ENCODE data around the gene TMA7B. TPM values are rescaled to one million over a fixed set of nuclear protein-coding genes. Genes with fewer than 3 reads are reported as not detected.
A peak's percentile ranks its signal among the peaks of the same experiment; 100 is the strongest.

The TMA7B gene
- total RNA-seq, 1 donor from 2014 or later = not detected

DNA sequence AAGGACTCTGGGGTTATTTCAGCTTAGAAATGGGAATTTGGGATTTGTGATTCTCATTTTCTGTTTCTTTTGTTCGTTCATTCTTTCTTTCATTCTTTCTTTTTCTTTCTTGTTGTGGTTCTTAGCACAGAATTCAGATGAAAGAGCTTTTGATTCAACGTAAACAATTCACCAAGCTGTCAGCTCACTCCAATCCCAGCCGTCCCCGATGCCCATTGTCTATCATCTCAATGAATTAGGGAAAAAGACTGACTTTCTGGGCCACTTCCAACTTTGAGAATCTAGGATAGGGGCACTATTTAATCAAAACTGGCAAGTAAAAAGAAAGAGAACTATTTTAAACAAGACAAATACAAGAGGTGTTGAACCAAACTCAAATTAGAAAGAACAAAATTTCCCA is 25.1 kb upstream of the TMA7B start:
- DNase-seq (ENCODE audit: low read depth) (no peak), FAIRE-seq (no peak)
- H3K4me3 ChIP-seq (ENCODE audit: low read depth, low read length) = no peak overlapping the region
- no peaks in the 10 kb centered on the region for H3K36me3 ChIP-seq (ENCODE audit: control insufficient read depth, insufficient read depth, low read length)
- peaks cover 7% of the 10 kb centered on the region for H3K27me3 ChIP-seq (ENCODE audit: control insufficient read depth, insufficient read depth, low read length)
- TF ChIP-seq CTCF (IDR thresholded peaks at IDR 0.05; ENCODE audit: insufficient read depth, low read length, severe bottlenecking) = no peak

- H3K27me3 ChIP-seq (ENCODE audit: control insufficient read depth, insufficient read depth, low read length) = peaks cover 7% of the 10 kb centered on the region
- H3K4me3 ChIP-seq (ENCODE audit: low read depth, low read length) = no peak overlapping the region
- FAIRE-seq (no peak), DNase-seq (ENCODE audit: low read depth) (no peak)
- no peak for TF ChIP-seq CTCF (IDR thresholded peaks at IDR 0.05; ENCODE audit: insufficient read depth, low read length, severe bottlenecking)
- H3K36me3 ChIP-seq (ENCODE audit: control insufficient read depth, insufficient read depth, low read length) = no peaks in the 10 kb centered on the region
These were observed 24.6 kb upstream of the TMA7B start for GRCh38 chr22:39935612-39936011.

- peak; percentile 52 for FAIRE-seq
- Histone ChIP-seq H3K27me3 (ENCODE audit: control insufficient read depth, insufficient read depth, low read length) (peaks cover 7% of the 10 kb centered on the region), H3K36me3 (ENCODE audit: control insufficient read depth, insufficient read depth, low read length) (no peaks in the 10 kb centered on the region), H3K4me3 (ENCODE audit: low read depth, low read length) (no peak overlapping the region)
- no peak for DNase-seq (ENCODE audit: low read depth)
- TF ChIP-seq CTCF (IDR thresholded peaks at IDR 0.05; ENCODE audit: insufficient read depth, low read length, severe bottlenecking) = no peak
These were observed 23.6 kb upstream of the TMA7B start for GRCh38 chr22:39936523-39937145.

GRCh38 chr22:39937906-39938305 is 22.3 kb upstream of the TMA7B start:
- Histone ChIP-seq H3K36me3 (ENCODE audit: control insufficient read depth, insufficient read depth, low read length) (no peaks in the 10 kb centered on the region), H3K27me3 (ENCODE audit: control insufficient read depth, insufficient read depth, low read length) (peaks cover 7% of the 10 kb centered on the region), H3K4me3 (ENCODE audit: low read depth, low read length) (no peak overlapping the region)
- TF ChIP-seq CTCF (IDR thresholded peaks at IDR 0.05; ENCODE audit: insufficient read depth, low read length, severe bottlenecking) = no peak
- FAIRE-seq (no peak), DNase-seq (ENCODE audit: low read depth) (no peak)

DNA sequence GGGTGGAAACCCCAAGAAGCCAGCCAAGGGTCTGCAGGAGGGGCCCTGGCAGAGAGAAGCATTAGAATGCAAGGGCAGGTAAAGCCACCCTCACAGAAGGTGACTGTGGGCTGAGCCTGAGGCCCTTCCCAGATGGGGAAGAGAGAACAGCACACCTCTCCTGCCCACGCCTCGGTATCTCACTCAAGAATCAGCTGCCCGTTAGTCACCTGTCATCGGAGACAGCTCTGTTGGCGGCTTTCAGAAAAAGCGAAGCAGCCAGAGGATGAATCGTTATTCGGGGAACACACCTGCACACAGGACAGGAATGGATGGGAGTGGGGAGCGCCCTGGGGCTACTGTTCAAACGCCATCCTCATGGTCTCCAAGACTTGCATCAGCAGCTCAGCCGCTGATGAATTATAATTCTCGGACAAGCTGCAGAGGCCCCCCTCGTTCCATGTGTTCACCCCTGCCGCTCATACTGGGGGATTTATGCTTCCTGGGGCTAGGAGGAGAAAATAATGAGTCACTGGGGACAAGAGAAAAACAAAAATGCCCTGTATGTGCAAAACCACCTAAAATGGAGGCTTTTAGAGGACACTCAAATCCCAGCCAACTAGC is 21.6 kb upstream of the TMA7B start:
- FAIRE-seq = no peak
- Histone ChIP-seq H3K4me3 (ENCODE audit: low read depth, low read length) (no peak overlapping the region), H3K27me3 (ENCODE audit: control insufficient read depth, insufficient read depth, low read length) (peaks cover 7% of the 10 kb centered on the region), H3K36me3 (ENCODE audit: control insufficient read depth, insufficient read depth, low read length) (no peaks in the 10 kb centered on the region)
- no peak for TF ChIP-seq CTCF (IDR thresholded peaks at IDR 0.05; ENCODE audit: insufficient read depth, low read length, severe bottlenecking)
- no peak for DNase-seq (ENCODE audit: low read depth)

GRCh38 chr22:39939830-39940229 is 20.4 kb upstream of the TMA7B start:
- H3K27me3 ChIP-seq (ENCODE audit: control insufficient read depth, insufficient read depth, low read length) = peaks cover 4% of the 10 kb centered on the region
- no peak for FAIRE-seq

More at GRCh38 chr22:39939830-39940229, 20.4 kb upstream of the TMA7B start:
- Histone ChIP-seq H3K36me3 (ENCODE audit: control insufficient read depth, insufficient read depth, low read length) (no peaks in the 10 kb centered on the region), H3K4me3 (ENCODE audit: low read depth, low read length) (no peak overlapping the region)
- no peak for TF ChIP-seq CTCF (IDR thresholded peaks at IDR 0.05; ENCODE audit: insufficient read depth, low read length, severe bottlenecking)
- no peak for DNase-seq (ENCODE audit: low read depth)
